K562 (cell line): ENCODE data around the gene POLD4. TPM values are rescaled to one million over a fixed set of nuclear protein-coding genes. Genes with fewer than 3 reads are reported as not detected.

ENCODE experiments used
- ARHGAP35 ChIP-seq: fragments of 450-650 bp; IDR thresholded peaks from 2 replicates; pipeline ENCODE4 v1.6.1; 2018; ENCODE audit not compliant: partially characterized antibody
- ATF7 ChIP-seq: fragments of 450-650 bp; IDR thresholded peaks from 2 replicates; pipeline ENCODE4 v1.7.1; 2014; ENCODE audit warnings: mild to moderate bottlenecking, moderate library complexity
- CSDE1 ChIP-seq, 2 experiments: fragments of 450-650 bp; IDR thresholded peaks; 2 replicates each; pipeline ENCODE4 v1.6.1; 2016; ENCODE audit warnings: mild to moderate bottlenecking in 1 of 2
- GTF2A2 ChIP-seq: IDR thresholded peaks from 2 replicates; pipeline ENCODE4 v1.6.1; 2016; ENCODE audit warnings: mild to moderate bottlenecking, missing genetic modification characterization, missing compliant biosample characterization
- GTF2E2 ChIP-seq: fragments of 200-800 bp; sonication (Bioruptor generic); IDR thresholded peaks from 2 replicates; pipeline ENCODE4 v1.6.1; 2016; ENCODE audit warnings: missing genetic modification characterization, missing compliant biosample characterization
- MAFF ChIP-seq: IDR thresholded peaks from 2 replicates; pipeline ENCODE4 v1.6.1; 2012; ENCODE audit warnings: low read length, improper control_type of control experiment
- MITF ChIP-seq: IDR thresholded peaks from 2 replicates; pipeline ENCODE4 v1.6.1; 2014; ENCODE audit warnings: antibody characterized with exemption
- NCOR1 ChIP-seq: fragments of 450-650 bp; IDR thresholded peaks from 2 replicates; pipeline ENCODE4 v1.6.1; 2016; ENCODE audit warnings: mild to moderate bottlenecking, moderate library complexity
- NELFE ChIP-seq: IDR thresholded peaks from 2 replicates; pipeline ENCODE4 v1.6.1; 2011; ENCODE audit warnings: mild to moderate bottlenecking; ENCODE audit not compliant: insufficient read depth, insufficient read length
- NR0B1 ChIP-seq: fragments of 450-650 bp; IDR thresholded peaks from one replicate; pipeline ENCODE4 v1.6.1; 2018; ENCODE audit warnings: mild to moderate bottlenecking, moderate library complexity; ENCODE audit not compliant: partially characterized antibody
- NR1H2 ChIP-seq: sonication (generic); formaldehyde crosslinking; IDR thresholded peaks from 2 replicates; pipeline ENCODE4 v1.4.0; 2020; ENCODE audit warnings: mild to moderate bottlenecking, missing genetic modification reagents
- PCBP1 ChIP-seq: fragments of 200-400 bp; formaldehyde crosslinking; IDR thresholded peaks from 2 replicates; pipeline ENCODE4 v1.6.1; 2018; ENCODE audit warnings: mild to moderate bottlenecking, low read depth, low read length; ENCODE audit not compliant: poor library complexity, severe bottlenecking
- PTRF ChIP-seq: fragments of 450-650 bp; IDR thresholded peaks from 2 replicates; pipeline ENCODE4 v1.6.1; 2016; ENCODE audit warnings: mild to moderate bottlenecking, missing genetic modification characterization, missing compliant biosample characterization
- RNF2 ChIP-seq: sonication (generic); IDR thresholded peaks from 2 replicates; pipeline ENCODE4 v1.6.1; 2016
- SETDB1 ChIP-seq: IDR thresholded peaks from one replicate; pipeline ENCODE4 v1.6.1; 2012; ENCODE audit warnings: low read length, control low read depth, inconsistent platforms
- SMAD2 ChIP-seq: fragments of 150-350 bp; IDR thresholded peaks from 2 replicates; pipeline ENCODE4 v1.6.1; 2014; ENCODE audit warnings: low read depth, mild to moderate bottlenecking, low read length
- TEAD2 ChIP-seq: fragments of 450-650 bp; IDR thresholded peaks from 2 replicates; pipeline ENCODE4 v1.6.1; 2016; ENCODE audit warnings: missing genetic modification characterization, control low read depth, missing compliant biosample characterization
- THAP7 ChIP-seq: fragments of 250-450 bp; sonication (Bioruptor Pico); IDR thresholded peaks from 2 replicates; pipeline ENCODE4 v1.5.0; 2021
- THRA ChIP-seq: fragments of 450-650 bp; IDR thresholded peaks from 2 replicates; pipeline ENCODE4 v1.6.1; 2017; ENCODE audit warnings: mild to moderate bottlenecking, moderate library complexity
- ZFPM2 ChIP-seq: fragments of 250-450 bp; sonication (Bioruptor Pico); IDR thresholded peaks from 2 replicates; pipeline ENCODE4 v1.5.1; 2022; ENCODE audit warnings: mild to moderate bottlenecking
- ZNF146 ChIP-seq: IDR thresholded peaks from one replicate; pipeline ENCODE4 v1.6.1; 2018; ENCODE audit warnings: missing compliant biosample characterization; ENCODE audit not compliant: unreplicated experiment
- ZNF232 ChIP-seq: sonication (generic); formaldehyde crosslinking; IDR thresholded peaks from 2 replicates; pipeline ENCODE4 v1.8.0; 2022; ENCODE audit warnings: mild to moderate bottlenecking, missing genetic modification reagents
- ZNF639 ChIP-seq, 2 experiments: fragments of 200-800 bp in 1 of 2; sonication (Bioruptor generic) in 1 of 2; sonication (generic) in 1 of 2; formaldehyde crosslinking in 1 of 2; IDR thresholded peaks in 1 of 2; conservative IDR thresholded peaks in 1 of 2; 2 replicates each; pipeline versions ENCODE4 v1.5.0 to v1.6.1; 2016 to 2020; ENCODE audit warnings: missing compliant biosample characterization in 1 of 2, missing genetic modification characterization in 1 of 2, missing genetic modification reagents in 1 of 2
- polyA plus RNA-seq, 8 experiments: library from polyadenylated mRNA; depleted of rRNA in 4 of 8; stranded (reverse) in 5 of 8; unstranded in 3 of 8; fragments of >200 nt; fragmentation: Nextera tagmentation in 2 of 8; fragmentation: Illumina TruSeq in 1 of 8; extraction: Ambion mirVana in 2 of 8; extraction: Trizol in 1 of 8; gene quantifications; 2 replicates each; pipeline versions ENCODE4 v1.2.1 to v1.2.3, GENCODE V29; 2011 to 2014; ENCODE audit warnings: inconsistent platforms in 1 of 8, missing spikeins in 1 of 8
- total RNA-seq, 7 experiments: library from RNA; depleted of rRNA in 6 of 7; stranded (reverse); fragments of >200 nt in 6 of 7; fragmentation: Illumina TruSeq in 2 of 7; extraction: Trizol in 2 of 7; gene quantifications; 2 replicates each; pipeline versions ENCODE4 v1.2.1 to v1.2.3, GENCODE V29; 2011 to 2021; ENCODE audit warnings: low replicate concordance in 1 of 7

The POLD4 gene
- total and polyA plus RNA-seq, 9 of the 15 experiments (the other 6 are each of a cell fraction or from before 2014, with no cell fraction given), result 5.8 to 64.5 (median 18.3) TPM

- TF ChIP-seq THRA (no peak), ZNF232 (no peak), ATF7 (peak; percentile 58), SETDB1 (no peak), ZNF639 (CRISPR knock-in tag; conservative IDR thresholded peaks at IDR 0.05 in 1 of 2, IDR thresholded peaks at IDR 0.05 in 1 of 2) (no peak; a peak in 1 of 4 replicates), PTRF (tag) (no peak), SMAD2 (no peak), NR1H2 (CRISPR knock-in tag) (0 out of 2 replicates have a peak, but pooled peaks have one; percentile 43), TEAD2 (tag) (no peak), ZNF146 (no peak), PCBP1 (no peak), NR0B1 (no peak), NCOR1 (no peak), ZFPM2 (no peak), THAP7 (no peak), MAFF (peak; percentile 63), GTF2E2 (tag) (no peak), GTF2A2 (tag) (no peak), NELFE (no peak), ARHGAP35 (no peak), CSDE1 (IDR thresholded peaks at IDR 0.05) (no peak), MITF (no peak), RNF2 (0 out of 2 replicates have a peak, but pooled peaks have one; percentile 30)
These were observed 26.0 kb upstream of the POLD4 start (continued) for GRCh38 chr11:67379061-67380058.
